D341Med (cell line): ENCODE results near the gene PSG3.
A peak's percentile ranks its signal among the peaks of the same experiment; 100 is the strongest.
"Not testable (repeated sequence)": the region's sequence is repeated elsewhere in the genome, so short reads cannot be mapped to it uniquely, and the experiment has no call there.

ENCODE experiments used
- DNase-seq: peaks from one replicate; pipeline ENCODE4 v3.0.0; 2012; ENCODE audit warnings: low spot score

Gene PSG3

DNA sequence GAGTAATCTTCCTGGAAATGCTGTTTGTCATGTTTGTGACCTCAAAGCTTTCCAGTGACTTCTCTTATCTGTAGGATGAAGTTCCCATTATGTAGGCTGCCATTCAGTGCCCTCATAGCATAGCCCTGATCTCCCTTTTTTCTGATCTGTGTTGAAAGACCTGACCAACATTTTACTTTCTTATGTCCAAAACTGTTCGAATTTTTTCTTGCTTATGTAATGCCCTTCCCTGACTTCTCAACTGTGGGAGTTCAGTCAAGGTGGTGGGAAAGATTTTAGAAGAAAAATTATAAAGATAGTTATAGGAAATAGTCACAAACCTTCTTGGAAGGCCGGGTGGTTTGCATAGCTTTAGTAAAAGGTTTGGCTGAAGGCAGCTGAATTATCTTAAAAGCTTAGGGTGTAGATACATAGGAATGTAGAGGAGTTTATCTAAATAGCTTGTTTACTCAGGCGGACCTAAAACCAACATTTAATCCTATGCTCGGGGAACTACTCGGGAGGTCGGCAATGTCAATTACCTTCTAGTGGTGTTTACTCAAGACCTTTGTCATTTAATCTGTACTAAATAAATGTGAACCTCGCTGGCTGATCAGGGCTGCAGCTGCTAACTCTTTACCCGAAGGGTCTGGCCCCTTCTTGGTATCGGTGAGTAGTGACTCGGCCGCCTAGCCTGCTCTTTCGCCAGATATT is 44.3 kb downstream of the PSG3 start:
- no peak for DNase-seq

DNA sequence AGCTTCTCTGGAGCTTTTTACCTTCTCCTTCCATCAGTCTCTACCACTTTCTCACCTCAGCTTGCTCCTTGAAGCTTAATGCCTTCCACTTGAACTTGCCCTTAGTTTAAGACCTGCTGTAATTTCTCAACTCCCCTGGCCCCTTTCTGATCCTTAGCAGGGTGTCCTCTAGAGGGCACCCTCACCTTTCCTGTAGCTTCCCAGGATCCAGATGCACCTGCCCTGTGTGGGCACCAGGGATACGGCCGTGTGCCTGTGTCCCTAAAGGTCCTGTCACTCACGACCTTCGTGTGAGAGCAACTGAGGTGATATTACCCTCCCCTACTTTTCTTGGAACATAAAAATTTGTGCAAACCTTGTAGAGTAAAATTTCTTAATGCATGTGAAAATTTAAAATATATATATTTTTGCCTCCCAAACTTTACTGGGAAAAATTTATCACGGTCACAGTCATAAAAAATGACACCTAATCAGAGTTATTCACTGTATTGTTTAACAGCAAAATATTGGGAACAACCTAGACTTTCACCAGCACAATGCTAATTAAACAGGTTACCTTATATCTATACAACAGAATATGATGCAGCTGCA is 46.4 kb downstream of the PSG3 start:
- peak; percentile 50 for DNase-seq

DNA sequence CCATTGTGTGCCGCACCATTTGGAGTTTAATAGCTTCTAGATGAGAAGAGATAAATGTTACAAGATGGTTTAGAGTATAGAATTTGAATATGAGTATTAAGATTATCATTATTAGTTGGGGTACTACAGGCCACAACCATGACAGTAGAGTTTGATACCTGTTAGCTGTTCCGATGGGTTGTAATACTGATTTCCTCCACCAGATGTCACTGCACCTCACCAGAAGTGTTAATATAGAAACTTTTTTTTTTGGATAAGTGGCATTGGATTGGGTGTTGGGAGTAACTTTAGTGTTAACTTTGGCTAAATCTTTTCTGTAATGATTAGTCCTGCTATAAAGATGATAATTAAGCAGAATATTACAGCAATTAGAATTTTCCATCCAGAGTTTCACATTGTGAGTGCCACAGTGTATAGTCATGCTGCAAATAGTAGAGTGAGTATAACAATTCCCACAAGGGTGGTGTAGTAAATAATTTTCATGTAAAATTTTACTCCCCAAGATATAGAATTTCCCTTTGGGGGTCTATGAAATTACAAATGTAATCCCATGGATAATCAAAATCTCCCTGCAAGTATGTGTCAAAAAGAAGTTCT is 56.3 kb downstream of the PSG3 start:
- no peak for DNase-seq

DNA sequence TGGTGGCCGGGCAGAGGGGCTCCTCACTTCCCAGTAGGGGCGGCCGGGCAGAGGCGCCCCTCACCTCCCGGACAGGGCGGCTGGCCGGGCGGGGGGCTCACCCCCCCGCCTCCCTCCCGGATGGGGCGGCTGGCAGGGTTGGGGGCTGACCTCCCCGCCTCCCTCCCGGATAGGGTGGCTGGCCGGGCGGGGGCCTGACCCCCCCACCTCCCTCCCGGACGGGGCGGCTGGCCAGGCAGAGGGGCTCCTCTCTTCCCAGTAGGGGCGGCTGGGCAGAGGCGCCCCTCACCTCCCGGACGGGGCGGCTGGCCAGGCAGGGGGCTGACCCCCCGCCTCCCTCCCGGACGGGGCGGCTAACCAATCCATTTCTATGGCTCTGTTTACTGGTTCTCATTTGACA is 64.0 kb downstream of the PSG3 start:
- DNase-seq, result not testable (repeated sequence)

DNA sequence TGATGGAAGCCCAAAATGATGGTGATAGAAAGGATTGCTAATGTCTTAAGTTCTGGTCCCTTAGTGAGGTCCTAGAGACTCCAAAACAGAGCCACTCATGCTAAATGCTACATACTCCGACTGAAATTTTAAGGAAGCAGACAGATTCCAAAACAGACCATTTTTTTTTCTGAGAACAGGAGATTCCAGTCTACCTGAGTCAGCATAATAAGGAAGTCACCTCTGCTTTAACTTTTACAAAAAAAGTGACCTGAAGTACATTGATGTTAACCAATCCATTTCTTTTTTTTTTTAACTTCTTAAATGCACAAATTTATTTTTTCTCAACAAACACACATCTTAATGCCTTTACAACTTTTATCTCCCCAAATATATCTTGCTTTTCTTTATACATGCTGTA is 65.7 kb downstream of the PSG3 start:
- DNase-seq, result not testable (repeated sequence)
